ENCODE measurements around the gene LUZP2. TPM values are rescaled to one million over a fixed set of nuclear protein-coding genes. Genes with fewer than 3 reads are reported as not detected.

Gene LUZP2
- total and polyA plus RNA-seq, 4 donors = 0.05 TPM; not detected in 3

DNA sequence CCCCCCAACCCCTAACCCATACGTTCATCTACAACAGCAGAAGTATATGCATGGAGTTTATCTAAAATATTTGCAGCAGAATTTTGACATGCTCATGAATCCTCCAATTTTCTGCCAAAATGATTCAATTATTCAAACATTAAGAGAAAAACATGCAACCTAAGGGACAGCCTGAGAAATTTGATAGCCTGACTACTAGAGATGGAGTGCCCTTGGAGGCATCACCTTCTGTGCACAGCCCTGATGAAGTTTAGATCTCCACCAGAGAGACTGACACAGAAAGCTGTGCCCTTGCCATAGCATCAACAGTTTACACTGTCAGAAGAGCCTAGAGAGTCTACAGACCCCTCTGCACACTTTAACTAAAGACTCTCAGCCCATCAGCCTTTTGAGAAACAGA, 217.7 kb downstream of the LUZP2 start:
- Histone ChIP-seq H3K4me1 (ENCODE audit: control insufficient read depth in 4 of 4, insufficient read depth in 4 of 4, low read length in 3 of 4) (peaks cover 0 to 12% (median 4%) of the 10 kb centered on the region in 4 donors), H3K27ac (ENCODE audit: low read depth in 1 of 2, low read length in 2 of 2) (no peak overlapping the region), H3K36me3 (ENCODE audit: control insufficient read depth in 4 of 4, insufficient read depth in 3 of 4, low read depth in 1 of 4, low read length in 3 of 4) (no peaks in the 10 kb centered on the region), H3K9me3 (ENCODE audit: control insufficient read depth in 4 of 4, low read length in 3 of 4) (no peaks in the 10 kb centered on the region), H3K4me3 (ENCODE audit: low read depth in 1 of 3, low read length in 3 of 3) (no peak overlapping the region), H3K27me3 (ENCODE audit: control insufficient read depth in 4 of 4, insufficient read depth in 4 of 4, low read length in 3 of 4) (no peaks in the 10 kb centered on the region), H3K9ac (ENCODE audit: low read depth in 1 of 2, low read length in 2 of 2) (no peak overlapping the region)
- TF ChIP-seq NR2F2 (IDR thresholded peaks at IDR 0.05) = no peak
- no peak for TF ChIP-seq CTCF (IDR thresholded peaks at IDR 0.05; ENCODE audit: low read depth, low read length, missing input control)
- TF ChIP-seq JUND (IDR thresholded peaks at IDR 0.05) = no peak
- no peak for TF ChIP-seq HNF4A (conservative IDR thresholded peaks at IDR 0.05)
- TF ChIP-seq ZBTB33 (IDR thresholded peaks at IDR 0.05) = no peak
- no peak for TF ChIP-seq SP1 (IDR thresholded peaks at IDR 0.05)
- no peak for TF ChIP-seq YY1 (IDR thresholded peaks at IDR 0.05)
- TF ChIP-seq FOXA1 (IDR thresholded peaks at IDR 0.05) = no peak
- TF ChIP-seq GABPA (IDR thresholded peaks at IDR 0.05 in 1 of 2, conservative IDR thresholded peaks at IDR 0.05 in 1 of 2) = no peak
- no peak for TF ChIP-seq EGR1 (IDR thresholded peaks at IDR 0.05; ENCODE audit: low read depth in 2 of 2)
- no peak for TF ChIP-seq REST (IDR thresholded peaks at IDR 0.05)
- TF ChIP-seq RXRA (IDR thresholded peaks at IDR 0.05) = no peak
- TF ChIP-seq, protein P1, sequence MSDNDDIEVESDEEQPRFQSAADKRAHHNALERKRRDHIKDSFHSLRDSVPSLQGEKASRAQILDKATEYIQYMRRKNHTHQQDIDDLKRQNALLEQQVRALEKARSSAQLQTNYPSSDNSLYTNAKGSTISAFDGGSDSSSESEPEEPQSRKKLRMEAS (IDR thresholded peaks at IDR 0.05) = no peak
- no peak for DNase-seq (ENCODE audit: low spot score)
- WGBS = 92% methylated on average over 1 of the region's 1 CpG

GRCh38 chr11:24716403-24716802, 219.6 kb downstream of the LUZP2 start:
- Histone ChIP-seq H3K9ac (ENCODE audit: low read depth in 1 of 2, low read length in 2 of 2) (no peak overlapping the region), H3K4me1 (ENCODE audit: control insufficient read depth in 4 of 4, insufficient read depth in 4 of 4, low read length in 3 of 4) (peaks cover 0 to 5% (median 1%) of the 10 kb centered on the region in 4 donors), H3K27me3 (ENCODE audit: control insufficient read depth in 4 of 4, insufficient read depth in 4 of 4, low read length in 3 of 4) (no peaks in the 10 kb centered on the region), H3K36me3 (ENCODE audit: control insufficient read depth in 4 of 4, insufficient read depth in 3 of 4, low read depth in 1 of 4, low read length in 3 of 4) (no peaks in the 10 kb centered on the region), H3K27ac (ENCODE audit: low read depth in 1 of 2, low read length in 2 of 2) (no peak overlapping the region), H3K4me3 (ENCODE audit: low read depth in 1 of 3, low read length in 3 of 3) (no peak overlapping the region), H3K9me3 (ENCODE audit: control insufficient read depth in 4 of 4, low read length in 3 of 4) (no peaks in the 10 kb centered on the region)
- DNase-seq (ENCODE audit: low spot score) = no peak
- 30% methylated on average over 5 of the region's 5 CpGs for WGBS
- TF ChIP-seq NR2F2 (IDR thresholded peaks at IDR 0.05) (no peak), HNF4A (conservative IDR thresholded peaks at IDR 0.05) (peak; percentile 64 to 75), TAF1 (conservative IDR thresholded peaks at IDR 0.05) (no peak), HNF4G (IDR thresholded peaks at IDR 0.05) (peak; percentile 14), CTCF (IDR thresholded peaks at IDR 0.05; ENCODE audit: low read depth, low read length, missing input control) (no peak), RAD21 (IDR thresholded peaks at IDR 0.05) (peak in 1 of 2 donors; percentile 13), FOXA1 (IDR thresholded peaks at IDR 0.05) (no peak), YY1 (IDR thresholded peaks at IDR 0.05) (peak; percentile 31), SP1 (IDR thresholded peaks at IDR 0.05) (peak; percentile 58), REST (IDR thresholded peaks at IDR 0.05) (no peak), JUND (IDR thresholded peaks at IDR 0.05) (peak; percentile 24 to 42)
- TF ChIP-seq, protein P2, sequence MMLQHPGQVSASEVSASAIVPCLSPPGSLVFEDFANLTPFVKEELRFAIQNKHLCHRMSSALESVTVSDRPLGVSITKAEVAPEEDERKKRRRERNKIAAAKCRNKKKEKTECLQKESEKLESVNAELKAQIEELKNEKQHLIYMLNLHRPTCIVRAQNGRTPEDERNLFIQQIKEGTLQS (IDR thresholded peaks at IDR 0.05) = no peak

Measured in liver (tissue), 9 donors.